Measurements from ENCODE around the gene NR6A1. TPM values are rescaled to one million over a fixed set of nuclear protein-coding genes. Genes with fewer than 3 reads are reported as not detected.
A peak's percentile ranks its signal among the peaks of the same experiment; 100 is the strongest.

Gene NR6A1
- total RNA-seq, 1 donor from 2014 or later: 302 TPM

GRCh38 chr9:124513376-124513994 is 257.6 kb downstream of the NR6A1 start:
- no peak overlapping the region for H3K27ac ChIP-seq
- TF ChIP-seq EZH2phosphoT487 (IDR thresholded peaks at IDR 0.05) (no peak), EZH2 (IDR thresholded peaks at IDR 0.05) (no peak)
- TF ChIP-seq, protein P1, sequence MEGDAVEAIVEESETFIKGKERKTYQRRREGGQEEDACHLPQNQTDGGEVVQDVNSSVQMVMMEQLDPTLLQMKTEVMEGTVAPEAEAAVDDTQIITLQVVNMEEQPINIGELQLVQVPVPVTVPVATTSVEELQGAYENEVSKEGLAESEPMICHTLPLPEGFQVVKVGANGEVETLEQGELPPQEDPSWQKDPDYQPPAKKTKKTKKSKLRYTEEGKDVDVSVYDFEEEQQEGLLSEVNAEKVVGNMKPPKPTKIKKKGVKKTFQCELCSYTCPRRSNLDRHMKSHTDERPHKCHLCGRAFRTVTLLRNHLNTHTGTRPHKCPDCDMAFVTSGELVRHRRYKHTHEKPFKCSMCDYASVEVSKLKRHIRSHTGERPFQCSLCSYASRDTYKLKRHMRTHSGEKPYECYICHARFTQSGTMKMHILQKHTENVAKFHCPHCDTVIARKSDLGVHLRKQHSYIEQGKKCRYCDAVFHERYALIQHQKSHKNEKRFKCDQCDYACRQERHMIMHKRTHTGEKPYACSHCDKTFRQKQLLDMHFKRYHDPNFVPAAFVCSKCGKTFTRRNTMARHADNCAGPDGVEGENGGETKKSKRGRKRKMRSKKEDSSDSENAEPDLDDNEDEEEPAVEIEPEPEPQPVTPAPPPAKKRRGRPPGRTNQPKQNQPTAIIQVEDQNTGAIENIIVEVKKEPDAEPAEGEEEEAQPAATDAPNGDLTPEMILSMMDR (IDR thresholded peaks at IDR 0.05): no peak
- H2AFZ ChIP-seq (replicated peaks): no peak overlapping the region
- H3K36me3 ChIP-seq: no peaks in the 10 kb centered on the region
- no peak overlapping the region for H3K4me3 ChIP-seq
- H3K27me3 ChIP-seq: no peaks in the 10 kb centered on the region
- H3K9ac ChIP-seq: no peak overlapping the region
- H3K79me2 ChIP-seq (ENCODE audit: low read depth): no peaks in the 10 kb centered on the region
- peaks cover 7% of the 10 kb centered on the region for H4K20me1 ChIP-seq (ENCODE audit: low read depth)
- Mint-ChIP-seq H3K4me3 (no peak overlapping the region), H3K4me1 (peaks cover 36% of the 10 kb centered on the region), H3K36me3 (peaks cover 10% of the 10 kb centered on the region), H3K27me3 (ENCODE audit: insufficient read depth, low read depth) (peaks cover 8% of the 10 kb centered on the region), H3K9me3 (no peaks in the 10 kb centered on the region), H3K27ac (no peak overlapping the region)
- peaks cover 21% of the 10 kb centered on the region for H3K4me1 ChIP-seq
- no peaks in the 10 kb centered on the region for H3K9me3 ChIP-seq (ENCODE audit: low read depth)
- no peak overlapping the region for H3K4me2 ChIP-seq
- no peak for DNase-seq (ENCODE audit: low spot score)
- peaks cover 22% of the 10 kb centered on the region for H3F3A ChIP-seq (ENCODE audit: low read depth)

DNA sequence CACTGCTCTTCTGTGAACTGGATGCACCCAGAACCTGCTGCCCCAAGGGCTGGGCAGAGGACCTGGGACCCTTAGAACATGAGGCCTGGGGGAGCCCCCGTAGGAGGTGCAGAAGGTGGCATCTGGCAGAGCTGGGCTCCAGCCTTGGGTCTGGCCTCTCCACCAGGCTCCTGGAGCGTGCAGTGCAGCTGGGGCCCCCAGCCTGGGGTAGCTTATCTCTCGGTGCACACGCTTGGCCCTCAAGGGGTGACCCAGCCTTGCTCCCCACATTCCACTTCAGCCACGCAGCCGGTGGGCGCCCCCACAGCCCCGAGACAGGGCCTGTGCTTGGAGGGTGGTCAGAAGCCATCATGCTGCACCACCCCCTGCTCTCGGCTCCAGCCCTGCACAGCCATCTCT is 258.3 kb downstream of the NR6A1 start:
- H3K4me3 ChIP-seq: no peak overlapping the region
- H4K20me1 ChIP-seq (ENCODE audit: low read depth): peaks cover 7% of the 10 kb centered on the region
- no peaks in the 10 kb centered on the region for H3K9me3 ChIP-seq (ENCODE audit: low read depth)
- no peak overlapping the region for H3K27ac ChIP-seq
- Mint-ChIP-seq H3K4me1 (peaks cover 36% of the 10 kb centered on the region), H3K4me3 (no peak overlapping the region), H3K27me3 (ENCODE audit: insufficient read depth, low read depth) (peaks cover 8% of the 10 kb centered on the region), H3K9me3 (no peaks in the 10 kb centered on the region), H3K27ac (no peak overlapping the region), H3K36me3 (peaks cover 8% of the 10 kb centered on the region)
- no peak overlapping the region for H3K4me2 ChIP-seq
- no peaks in the 10 kb centered on the region for H3K27me3 ChIP-seq
- peaks cover 21% of the 10 kb centered on the region for H3K4me1 ChIP-seq
- no peak overlapping the region for H3K9ac ChIP-seq
- no peak for TF ChIP-seq EZH2 (IDR thresholded peaks at IDR 0.05)
- TF ChIP-seq, protein P1 (IDR thresholded peaks at IDR 0.05): no peak
- no peak for TF ChIP-seq EZH2phosphoT487 (IDR thresholded peaks at IDR 0.05)
- H3F3A ChIP-seq (ENCODE audit: low read depth): peaks cover 17% of the 10 kb centered on the region
- DNase-seq (ENCODE audit: low spot score): no peak
- no peaks in the 10 kb centered on the region for H3K36me3 ChIP-seq
- no peaks in the 10 kb centered on the region for H3K79me2 ChIP-seq (ENCODE audit: low read depth)
- H2AFZ ChIP-seq (replicated peaks): no peak overlapping the region

GRCh38 chr9:124511891-124512805 is 259.0 kb downstream of the NR6A1 start:
- peaks cover 17% of the 10 kb centered on the region for H3F3A ChIP-seq (ENCODE audit: low read depth)
- no peak overlapping the region for H3K4me3 ChIP-seq
- Mint-ChIP-seq H3K27ac (peak overlapping the region; percentile 17), H3K4me3 (no peak overlapping the region), H3K9me3 (no peaks in the 10 kb centered on the region), H3K36me3 (peaks cover 7% of the 10 kb centered on the region), H3K27me3 (ENCODE audit: insufficient read depth, low read depth) (peaks cover 8% of the 10 kb centered on the region), H3K4me1 (peaks cover 36% of the 10 kb centered on the region)
- peaks cover 21% of the 10 kb centered on the region for H3K4me1 ChIP-seq
- H3K79me2 ChIP-seq (ENCODE audit: low read depth): no peaks in the 10 kb centered on the region
- no peak overlapping the region for H3K4me2 ChIP-seq
- no peaks in the 10 kb centered on the region for H3K27me3 ChIP-seq
- no peak overlapping the region for H2AFZ ChIP-seq (replicated peaks)
- H4K20me1 ChIP-seq (ENCODE audit: low read depth): peaks cover 7% of the 10 kb centered on the region
- no peak overlapping the region for H3K27ac ChIP-seq
- H3K9ac ChIP-seq: no peak overlapping the region
- no peak for DNase-seq (ENCODE audit: low spot score)
- no peaks in the 10 kb centered on the region for H3K9me3 ChIP-seq (ENCODE audit: low read depth)
- no peaks in the 10 kb centered on the region for H3K36me3 ChIP-seq
- no peak for TF ChIP-seq EZH2phosphoT487 (IDR thresholded peaks at IDR 0.05)
- no peak for TF ChIP-seq EZH2 (IDR thresholded peaks at IDR 0.05)
- TF ChIP-seq, protein P1 (IDR thresholded peaks at IDR 0.05): no peak

All from neural progenitor cell (in vitro differentiated cells).